GM21723 (cell line): Measurements from ENCODE around the gene ZNF445.
A peak's percentile ranks its signal among the peaks of the same experiment; 100 is the strongest.
"Not testable (repeated sequence)": the region's sequence is repeated elsewhere in the genome, so short reads cannot be mapped to it uniquely, and the experiment has no call there.

Experiments
- ATAC-seq: cut with Tn5 transposase; IDR thresholded peaks from one replicate; pipeline ENCODE4 v1.9.1; 2021; ENCODE audit warnings: mild to moderate bottlenecking, moderate library complexity; ENCODE audit not compliant: unreplicated experiment

The ZNF445 gene

GRCh38 chr3:44476963-44477311 lies 533 bp downstream of the ZNF445 start:
- ATAC-seq, result no peak

- ATAC-seq, result peak; percentile 38
Measured at GRCh38 chr3:44476181-44476611, 1.3 kb downstream of the ZNF445 start.

- not testable (repeated sequence) for ATAC-seq
Measured at GRCh38 chr3:44474886-44475285, 2.6 kb downstream of the ZNF445 start.

GRCh38 chr3:44470430-44470829 lies 7.0 kb downstream of the ZNF445 start:
- no peak for ATAC-seq

- no peak for ATAC-seq
Measured at GRCh38 chr3:44469914-44470313, 7.6 kb downstream of the ZNF445 start.

GRCh38 chr3:44468572-44469520 lies 8.6 kb downstream of the ZNF445 start:
- no peak for ATAC-seq

- ATAC-seq, result not testable (repeated sequence)
Measured at GRCh38 chr3:44468099-44468537, 9.4 kb downstream of the ZNF445 start.

GRCh38 chr3:44467241-44467640 lies 10.2 kb downstream of the ZNF445 start:
- no peak for ATAC-seq

- not testable (repeated sequence) for ATAC-seq
Measured at GRCh38 chr3:44464920-44465319, 12.6 kb downstream of the ZNF445 start.

GRCh38 chr3:44464509-44464908 lies 13.0 kb downstream of the ZNF445 start:
- ATAC-seq, result no peak

- not testable (repeated sequence) for ATAC-seq
Measured at GRCh38 chr3:44460050-44460449, 17.4 kb downstream of the ZNF445 start.

- ATAC-seq, result no peak
Measured at GRCh38 chr3:44455318-44455717, 22.2 kb downstream of the ZNF445 start.

GRCh38 chr3:44454258-44454657 lies 23.2 kb downstream of the ZNF445 start:
- no peak for ATAC-seq

- no peak for ATAC-seq
Measured at GRCh38 chr3:44451441-44451840, 26.0 kb downstream of the ZNF445 start.

GRCh38 chr3:44446929-44447328 lies 30.5 kb downstream of the ZNF445 start:
- ATAC-seq, result no peak

GRCh38 chr3:44445786-44446185 lies 31.7 kb downstream of the ZNF445 start:
- no peak for ATAC-seq

- no peak for ATAC-seq
Measured at GRCh38 chr3:44444896-44445691, 32.4 kb downstream of the ZNF445 start.

- no peak for ATAC-seq
Measured at GRCh38 chr3:44444437-44444836, 33.0 kb downstream of the ZNF445 start.

- no peak for ATAC-seq
Measured at GRCh38 chr3:44442596-44443309, 34.7 kb downstream of the ZNF445 start.

GRCh38 chr3:44439499-44440295 lies 37.8 kb downstream of the ZNF445 start:
- peak; percentile 97 for ATAC-seq
